ENCODE results near the gene ATG7. TPM values are rescaled to one million over a fixed set of nuclear protein-coding genes. Genes with fewer than 3 reads are reported as not detected.

Gene ATG7
- total RNA-seq, 2 experiments from 2014 or later, result 21.7 to 28.4 TPM

DNA sequence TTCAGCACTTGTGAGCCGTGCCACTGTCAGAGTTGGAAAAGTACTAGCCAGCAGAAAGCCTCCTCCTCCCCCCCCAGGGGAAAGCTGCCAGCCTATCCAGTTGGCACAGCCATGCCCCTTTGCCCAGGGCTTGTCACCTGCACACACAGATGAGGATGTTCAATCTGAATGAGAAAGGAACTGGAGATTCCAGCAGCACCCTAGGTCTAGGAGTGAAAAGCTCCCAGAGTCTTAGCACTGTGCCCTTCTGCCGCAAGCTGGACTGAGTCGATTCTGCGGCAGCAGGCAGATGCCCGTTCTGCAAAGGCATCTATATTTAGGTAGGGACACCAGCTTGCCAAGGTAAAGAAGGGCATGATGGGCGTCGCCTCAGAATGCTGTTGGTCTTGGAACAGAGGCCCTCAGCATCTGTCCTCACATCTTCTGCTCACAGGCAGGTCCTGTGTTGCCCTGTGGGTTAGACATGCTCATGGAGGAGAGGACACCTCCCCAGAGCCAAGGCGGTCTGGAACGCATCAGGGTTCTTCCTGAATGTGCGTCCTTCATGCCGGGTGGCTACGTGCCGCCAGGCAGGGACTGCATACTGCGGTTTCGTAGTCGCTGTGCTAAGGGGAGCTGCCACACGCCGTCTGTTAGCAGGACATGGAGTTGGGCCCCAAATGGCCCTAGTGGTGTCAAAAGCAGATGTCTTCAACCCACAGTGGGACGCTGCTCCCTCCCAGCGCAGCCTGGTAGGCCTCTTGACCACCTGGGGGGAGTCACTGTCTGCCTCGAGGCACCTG lies 262.0 kb downstream of the ATG7 start:
- no peaks in the 10 kb centered on the region for H3K36me3 ChIP-seq (ENCODE audit: insufficient read depth, low read length)
- intact Hi-C loops (cut with micrococcal nuclease; ENCODE audit: unreplicated experiment), result no loop called here
- no peaks in the 10 kb centered on the region for H4K20me1 ChIP-seq (ENCODE audit: insufficient read depth, low read length)
- no peak overlapping the region for H3K27ac ChIP-seq (ENCODE audit: low read depth, low read length, poor library complexity, severe bottlenecking)
- H3K4me2 ChIP-seq (ENCODE audit: low read length), result no peak overlapping the region
- DNase-seq (ENCODE audit: low spot score), result no peak
- H3K9me2 ChIP-seq (ENCODE audit: insufficient read depth, low read length), result no peaks in the 10 kb centered on the region
- H3K79me2 ChIP-seq (ENCODE audit: insufficient read depth, low read depth, low read length), result no peaks in the 10 kb centered on the region
- no peaks in the 10 kb centered on the region for H3K4me1 ChIP-seq (ENCODE audit: insufficient read depth, low read length, poor library complexity, severe bottlenecking)
- no peak overlapping the region for H3K4me3 ChIP-seq (ENCODE audit: low read depth, low read length, poor library complexity, severe bottlenecking)
- no peak overlapping the region for H2AFZ ChIP-seq (ENCODE audit: low read length)
- TF ChIP-seq, protein P1, sequence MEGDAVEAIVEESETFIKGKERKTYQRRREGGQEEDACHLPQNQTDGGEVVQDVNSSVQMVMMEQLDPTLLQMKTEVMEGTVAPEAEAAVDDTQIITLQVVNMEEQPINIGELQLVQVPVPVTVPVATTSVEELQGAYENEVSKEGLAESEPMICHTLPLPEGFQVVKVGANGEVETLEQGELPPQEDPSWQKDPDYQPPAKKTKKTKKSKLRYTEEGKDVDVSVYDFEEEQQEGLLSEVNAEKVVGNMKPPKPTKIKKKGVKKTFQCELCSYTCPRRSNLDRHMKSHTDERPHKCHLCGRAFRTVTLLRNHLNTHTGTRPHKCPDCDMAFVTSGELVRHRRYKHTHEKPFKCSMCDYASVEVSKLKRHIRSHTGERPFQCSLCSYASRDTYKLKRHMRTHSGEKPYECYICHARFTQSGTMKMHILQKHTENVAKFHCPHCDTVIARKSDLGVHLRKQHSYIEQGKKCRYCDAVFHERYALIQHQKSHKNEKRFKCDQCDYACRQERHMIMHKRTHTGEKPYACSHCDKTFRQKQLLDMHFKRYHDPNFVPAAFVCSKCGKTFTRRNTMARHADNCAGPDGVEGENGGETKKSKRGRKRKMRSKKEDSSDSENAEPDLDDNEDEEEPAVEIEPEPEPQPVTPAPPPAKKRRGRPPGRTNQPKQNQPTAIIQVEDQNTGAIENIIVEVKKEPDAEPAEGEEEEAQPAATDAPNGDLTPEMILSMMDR (conservative IDR thresholded peaks at IDR 0.05; ENCODE audit: low read length), result no peak
- TF ChIP-seq EZH2phosphoT487 (IDR thresholded peaks at IDR 0.05; ENCODE audit: borderline replicate concordance, low read depth, low read length), result no peak
- ChIA-PET POLR2A (no interaction called here), CTCF (ENCODE audit: unreplicated experiment) (no interaction called here)
- H3K9me3 ChIP-seq (ENCODE audit: low read length), result no peaks in the 10 kb centered on the region
- BruUV-seq (replicated peaks), result no TSS peak

DNA sequence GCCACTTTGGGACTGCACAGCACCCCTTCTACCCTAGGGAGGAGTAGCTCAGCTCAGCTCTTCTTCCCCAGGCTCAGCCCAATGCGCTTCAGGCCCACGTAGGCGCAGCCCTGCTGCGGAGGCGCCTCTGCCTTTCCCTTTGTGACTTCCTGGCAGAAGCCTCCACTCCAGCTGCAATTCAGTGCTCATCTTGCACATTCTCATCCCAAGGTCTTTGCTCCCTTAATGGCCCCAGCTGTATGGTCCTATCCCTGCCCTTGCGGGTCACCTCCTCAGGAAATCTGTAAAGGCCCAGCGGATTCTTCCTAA lies 262.6 kb downstream of the ATG7 start:
- Histone ChIP-seq H4K20me1 (ENCODE audit: insufficient read depth, low read length) (no peaks in the 10 kb centered on the region), H3K79me2 (ENCODE audit: insufficient read depth, low read depth, low read length) (no peaks in the 10 kb centered on the region), H3K27ac (ENCODE audit: low read depth, low read length, poor library complexity, severe bottlenecking) (no peak overlapping the region), H3K9me3 (ENCODE audit: low read length) (no peaks in the 10 kb centered on the region), H2AFZ (ENCODE audit: low read length) (no peak overlapping the region), H3K9me2 (ENCODE audit: insufficient read depth, low read length) (no peaks in the 10 kb centered on the region), H3K4me3 (ENCODE audit: low read depth, low read length, poor library complexity, severe bottlenecking) (no peak overlapping the region), H3K4me2 (ENCODE audit: low read length) (no peak overlapping the region), H3K4me1 (ENCODE audit: insufficient read depth, low read length, poor library complexity, severe bottlenecking) (no peaks in the 10 kb centered on the region), H3K36me3 (ENCODE audit: insufficient read depth, low read length) (no peaks in the 10 kb centered on the region)
- ChIA-PET POLR2A (no interaction called here), CTCF (ENCODE audit: unreplicated experiment) (no interaction called here)
- TF ChIP-seq, protein P1 (conservative IDR thresholded peaks at IDR 0.05; ENCODE audit: low read length), result no peak
- no peak for TF ChIP-seq EZH2phosphoT487 (IDR thresholded peaks at IDR 0.05; ENCODE audit: borderline replicate concordance, low read depth, low read length)
- intact Hi-C loops (cut with micrococcal nuclease; ENCODE audit: unreplicated experiment), result no loop called here
- BruUV-seq (replicated peaks), result no TSS peak
- no peak for DNase-seq (ENCODE audit: low spot score)

DNA sequence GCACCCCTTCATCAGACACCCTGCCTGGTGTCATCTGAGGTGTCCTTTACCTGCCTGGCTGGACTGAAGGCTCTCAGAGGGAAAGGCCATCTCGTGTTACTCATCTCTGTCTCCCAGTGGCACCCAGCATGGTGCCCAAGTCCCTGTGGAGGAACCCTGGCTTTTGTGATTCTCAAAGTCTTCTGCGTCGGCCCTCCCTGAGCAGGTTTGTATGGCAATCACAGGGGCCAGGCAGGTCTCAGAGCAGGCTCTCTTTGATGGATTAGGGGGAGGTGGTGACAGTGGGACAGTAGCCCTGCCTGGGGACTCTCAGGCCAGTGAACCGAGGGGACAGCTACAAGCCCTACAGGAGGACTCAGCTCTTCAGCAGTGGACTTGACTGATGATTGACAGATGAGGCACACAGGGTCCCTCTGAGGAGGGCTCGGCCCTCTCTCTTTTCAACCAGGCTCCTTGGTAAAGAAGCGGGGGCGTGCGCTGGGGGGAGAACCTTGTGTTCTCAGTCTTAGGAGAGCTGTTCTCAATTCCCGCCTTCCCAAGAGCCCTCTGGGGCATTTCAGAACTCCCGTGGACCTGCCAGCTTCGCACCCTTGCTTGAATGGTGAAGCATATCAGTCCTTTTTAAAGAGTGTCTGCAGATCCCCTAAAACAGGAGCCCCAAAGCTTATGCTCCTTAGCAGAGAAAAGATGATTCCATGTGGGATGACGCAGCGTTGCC lies 263.2 kb downstream of the ATG7 start:
- H3K79me2 ChIP-seq (ENCODE audit: insufficient read depth, low read depth, low read length), result no peaks in the 10 kb centered on the region
- no peak overlapping the region for H3K4me2 ChIP-seq (ENCODE audit: low read length)
- H2AFZ ChIP-seq (ENCODE audit: low read length), result no peak overlapping the region
- H3K36me3 ChIP-seq (ENCODE audit: insufficient read depth, low read length), result no peaks in the 10 kb centered on the region
- no peak overlapping the region for H3K27ac ChIP-seq (ENCODE audit: low read depth, low read length, poor library complexity, severe bottlenecking)
- no peak for TF ChIP-seq EZH2phosphoT487 (IDR thresholded peaks at IDR 0.05; ENCODE audit: borderline replicate concordance, low read depth, low read length)
- TF ChIP-seq, protein P1 (conservative IDR thresholded peaks at IDR 0.05; ENCODE audit: low read length), result no peak
- ChIA-PET CTCF (ENCODE audit: unreplicated experiment) (no interaction called here), POLR2A (no interaction called here)
- H3K4me1 ChIP-seq (ENCODE audit: insufficient read depth, low read length, poor library complexity, severe bottlenecking), result no peaks in the 10 kb centered on the region
- no peak for DNase-seq (ENCODE audit: low spot score)
- no peaks in the 10 kb centered on the region for H3K9me2 ChIP-seq (ENCODE audit: insufficient read depth, low read length)
- no TSS peak for BruUV-seq (replicated peaks)
- no peak overlapping the region for H3K4me3 ChIP-seq (ENCODE audit: low read depth, low read length, poor library complexity, severe bottlenecking)
- intact Hi-C loops (cut with micrococcal nuclease; ENCODE audit: unreplicated experiment), result no loop called here
- no peaks in the 10 kb centered on the region for H4K20me1 ChIP-seq (ENCODE audit: insufficient read depth, low read length)
- H3K9me3 ChIP-seq (ENCODE audit: low read length), result no peaks in the 10 kb centered on the region

Measured in OCI-LY7 (cell line).